HL-60 (cell line): ENCODE measurements around the gene KIAA1549.

ENCODE experiments used
- DNase-seq, 2 experiments: peaks; one replicate each; pipeline ENCODE4 v3.0.0-alpha.2; 2010 to 2020; ENCODE audit warnings: low read depth in 1 of 2, low spot score in 1 of 2
- H3K27ac ChIP-seq: fragments of 250-450 bp; sonication (Bioruptor Pico); replicated peaks from 2 replicates; pipeline ENCODE4 v1.5.1; 2020; ENCODE audit warnings: mild to moderate bottlenecking, moderate library complexity
- H3K27me3 ChIP-seq: fragments of 250-450 bp; sonication (Bioruptor Pico); 2 replicates; pipeline ENCODE4 v1.5.1; 2021; ENCODE audit warnings: mild to moderate bottlenecking, moderate library complexity; ENCODE audit not compliant: insufficient read depth, poor library complexity, severe bottlenecking
- H3K4me3 ChIP-seq: replicated peaks from 2 replicates; pipeline ENCODE4 v1.5.1; 2011; ENCODE audit warnings: mild to moderate bottlenecking, control low read depth, low read length; ENCODE audit not compliant: insufficient read depth
- GABPA ChIP-seq: IDR thresholded peaks from 2 replicates; pipeline ENCODE4 v1.6.1; 2012; ENCODE audit warnings: low read depth
- POLR2AphosphoS5 ChIP-seq: IDR thresholded peaks from 2 replicates; pipeline ENCODE4 v1.6.1; 2012; ENCODE audit warnings: low read depth
- SPI1 ChIP-seq: IDR thresholded peaks from 2 replicates; pipeline ENCODE4 v1.6.1; 2012; ENCODE audit warnings: low read depth, mild to moderate bottlenecking, borderline replicate concordance
- TF ChIP-seq, protein P1 (sequence below): IDR thresholded peaks from 2 replicates; pipeline ENCODE4 v1.6.1; 2012; ENCODE audit warnings: low read depth; ENCODE audit not compliant: insufficient replicate concordance
- TF ChIP-seq, protein P2 (sequence below): IDR thresholded peaks from one replicate; pipeline ENCODE4 v1.5.1; 2011; ENCODE audit warnings: low read length, control low read depth, inconsistent platforms; ENCODE audit not compliant: insufficient read depth

Gene KIAA1549

DNA sequence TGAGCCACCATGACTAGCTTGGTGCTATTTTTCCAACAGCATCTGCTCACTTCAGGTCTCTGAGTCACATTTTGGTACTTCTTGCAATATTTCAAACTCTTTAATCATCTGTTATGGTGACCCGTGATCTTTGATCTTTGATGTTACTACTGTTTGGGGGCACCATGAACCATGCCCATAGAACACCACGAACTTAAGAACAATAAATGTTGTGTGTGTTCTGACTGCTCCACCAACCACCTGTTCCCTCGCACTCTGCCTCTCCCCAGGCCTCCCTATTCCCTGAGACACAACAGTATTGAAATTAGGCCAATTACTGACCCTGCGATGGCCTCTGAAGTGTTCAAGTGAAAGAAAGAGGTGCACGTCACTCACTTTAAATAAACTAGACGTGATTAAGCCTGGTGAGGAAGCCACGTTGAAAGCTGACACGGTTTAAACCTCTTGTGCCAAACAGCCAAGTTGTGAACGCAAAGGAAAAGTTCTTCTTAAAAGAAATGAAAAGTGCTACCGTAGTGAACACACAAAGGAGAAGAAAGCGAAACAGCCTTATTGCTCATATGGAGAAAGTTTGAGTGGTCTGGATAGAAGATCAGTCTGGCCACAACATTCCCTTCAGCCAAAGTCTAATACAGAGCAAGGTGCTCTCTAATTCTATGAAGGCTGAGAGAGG, 156.0 kb downstream of the KIAA1549 start:
- Histone ChIP-seq H3K27ac (no peak overlapping the region), H3K4me3 (no peak overlapping the region), H3K27me3 (no peaks in the 10 kb centered on the region)
- DNase-seq: no peak
- TF ChIP-seq GABPA: no peak
- TF ChIP-seq, protein P1, sequence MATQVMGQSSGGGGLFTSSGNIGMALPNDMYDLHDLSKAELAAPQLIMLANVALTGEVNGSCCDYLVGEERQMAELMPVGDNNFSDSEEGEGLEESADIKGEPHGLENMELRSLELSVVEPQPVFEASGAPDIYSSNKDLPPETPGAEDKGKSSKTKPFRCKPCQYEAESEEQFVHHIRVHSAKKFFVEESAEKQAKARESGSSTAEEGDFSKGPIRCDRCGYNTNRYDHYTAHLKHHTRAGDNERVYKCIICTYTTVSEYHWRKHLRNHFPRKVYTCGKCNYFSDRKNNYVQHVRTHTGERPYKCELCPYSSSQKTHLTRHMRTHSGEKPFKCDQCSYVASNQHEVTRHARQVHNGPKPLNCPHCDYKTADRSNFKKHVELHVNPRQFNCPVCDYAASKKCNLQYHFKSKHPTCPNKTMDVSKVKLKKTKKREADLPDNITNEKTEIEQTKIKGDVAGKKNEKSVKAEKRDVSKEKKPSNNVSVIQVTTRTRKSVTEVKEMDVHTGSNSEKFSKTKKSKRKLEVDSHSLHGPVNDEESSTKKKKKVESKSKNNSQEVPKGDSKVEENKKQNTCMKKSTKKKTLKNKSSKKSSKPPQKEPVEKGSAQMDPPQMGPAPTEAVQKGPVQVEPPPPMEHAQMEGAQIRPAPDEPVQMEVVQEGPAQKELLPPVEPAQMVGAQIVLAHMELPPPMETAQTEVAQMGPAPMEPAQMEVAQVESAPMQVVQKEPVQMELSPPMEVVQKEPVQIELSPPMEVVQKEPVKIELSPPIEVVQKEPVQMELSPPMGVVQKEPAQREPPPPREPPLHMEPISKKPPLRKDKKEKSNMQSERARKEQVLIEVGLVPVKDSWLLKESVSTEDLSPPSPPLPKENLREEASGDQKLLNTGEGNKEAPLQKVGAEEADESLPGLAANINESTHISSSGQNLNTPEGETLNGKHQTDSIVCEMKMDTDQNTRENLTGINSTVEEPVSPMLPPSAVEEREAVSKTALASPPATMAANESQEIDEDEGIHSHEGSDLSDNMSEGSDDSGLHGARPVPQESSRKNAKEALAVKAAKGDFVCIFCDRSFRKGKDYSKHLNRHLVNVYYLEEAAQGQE: no peak
- TF ChIP-seq, protein P2, sequence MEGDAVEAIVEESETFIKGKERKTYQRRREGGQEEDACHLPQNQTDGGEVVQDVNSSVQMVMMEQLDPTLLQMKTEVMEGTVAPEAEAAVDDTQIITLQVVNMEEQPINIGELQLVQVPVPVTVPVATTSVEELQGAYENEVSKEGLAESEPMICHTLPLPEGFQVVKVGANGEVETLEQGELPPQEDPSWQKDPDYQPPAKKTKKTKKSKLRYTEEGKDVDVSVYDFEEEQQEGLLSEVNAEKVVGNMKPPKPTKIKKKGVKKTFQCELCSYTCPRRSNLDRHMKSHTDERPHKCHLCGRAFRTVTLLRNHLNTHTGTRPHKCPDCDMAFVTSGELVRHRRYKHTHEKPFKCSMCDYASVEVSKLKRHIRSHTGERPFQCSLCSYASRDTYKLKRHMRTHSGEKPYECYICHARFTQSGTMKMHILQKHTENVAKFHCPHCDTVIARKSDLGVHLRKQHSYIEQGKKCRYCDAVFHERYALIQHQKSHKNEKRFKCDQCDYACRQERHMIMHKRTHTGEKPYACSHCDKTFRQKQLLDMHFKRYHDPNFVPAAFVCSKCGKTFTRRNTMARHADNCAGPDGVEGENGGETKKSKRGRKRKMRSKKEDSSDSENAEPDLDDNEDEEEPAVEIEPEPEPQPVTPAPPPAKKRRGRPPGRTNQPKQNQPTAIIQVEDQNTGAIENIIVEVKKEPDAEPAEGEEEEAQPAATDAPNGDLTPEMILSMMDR: no peak

DNA sequence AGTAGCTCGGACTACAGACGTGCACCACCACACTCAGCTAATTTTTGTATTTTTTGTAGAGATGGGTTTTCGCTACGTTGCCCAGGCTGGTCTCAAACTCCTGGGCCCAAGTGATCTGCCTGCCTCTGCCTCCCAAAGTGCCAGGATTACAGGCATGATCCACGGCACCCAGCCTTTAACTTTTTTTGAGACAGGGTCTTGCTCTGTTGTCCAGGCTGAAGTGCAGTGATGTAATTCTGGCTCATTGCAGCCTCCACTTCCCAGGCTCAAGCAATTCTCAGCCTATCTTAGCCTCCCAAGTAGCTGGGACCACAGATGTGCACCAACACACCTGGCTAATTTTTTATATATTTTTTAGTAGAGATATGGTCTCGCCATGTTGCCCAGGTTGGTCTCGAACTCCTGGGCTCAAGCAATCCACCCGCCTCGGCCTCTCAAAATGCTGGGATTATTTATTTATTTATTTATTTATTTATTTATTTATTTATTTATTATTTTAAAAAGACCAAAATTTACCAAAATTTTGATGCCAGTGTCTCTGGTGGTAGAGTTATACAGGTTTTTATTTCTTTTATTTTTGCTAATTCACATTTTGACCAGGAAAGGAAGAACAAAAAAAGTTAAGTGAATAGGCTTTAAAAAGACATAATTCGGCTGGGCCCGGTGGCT, 158.2 kb downstream of the KIAA1549 start:
- H3K27ac ChIP-seq: no peak overlapping the region
- no peak for DNase-seq
- no peaks in the 10 kb centered on the region for H3K27me3 ChIP-seq
- no peak overlapping the region for H3K4me3 ChIP-seq
- TF ChIP-seq SPI1 (no peak), POLR2AphosphoS5 (no peak)

DNA sequence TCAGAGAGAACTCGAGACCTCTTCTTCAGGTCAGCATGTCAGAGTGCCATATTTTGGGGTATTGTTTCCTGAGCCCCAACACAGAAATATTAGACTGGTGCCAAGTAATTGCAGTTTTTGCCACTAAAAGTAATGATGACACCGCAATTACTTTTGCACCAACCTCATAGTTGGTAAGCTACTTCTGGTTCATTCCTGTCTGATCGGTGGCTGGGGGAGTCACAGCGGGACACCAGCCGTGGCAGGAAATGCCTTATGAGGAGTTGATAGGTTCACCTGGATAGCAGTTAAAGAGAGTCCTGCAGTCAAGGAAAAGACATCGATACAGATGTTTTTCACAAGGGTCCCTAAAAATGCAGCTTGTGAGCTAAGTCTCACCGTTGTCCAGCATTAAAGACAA, 159.3 kb downstream of the KIAA1549 start:
- DNase-seq: no peak
- Histone ChIP-seq H3K27me3 (no peaks in the 10 kb centered on the region), H3K27ac (no peak overlapping the region), H3K4me3 (no peak overlapping the region)
- no peak for TF ChIP-seq GABPA
- TF ChIP-seq, protein P1: no peak
- TF ChIP-seq, protein P2: no peak
- TF ChIP-seq POLR2AphosphoS5: no peak
- no peak for TF ChIP-seq SPI1

DNA sequence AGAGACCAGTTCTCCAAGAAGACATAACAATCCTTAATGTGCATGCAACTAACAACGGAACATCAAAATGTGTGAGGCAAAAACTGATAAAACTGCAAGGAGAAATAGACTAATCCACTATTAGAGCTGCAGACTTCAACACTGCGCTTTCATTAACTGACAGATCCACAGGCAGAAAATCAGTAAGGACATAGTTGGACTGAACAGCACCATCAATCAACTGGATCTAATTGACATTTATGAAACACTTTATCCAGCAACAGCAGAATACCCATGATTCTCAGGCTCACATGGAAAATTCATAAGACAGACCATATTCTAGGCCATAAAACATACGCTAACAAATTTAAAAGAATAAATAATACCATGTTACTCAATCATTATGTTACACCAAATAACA, 161.6 kb downstream of the KIAA1549 start:
- no peak for TF ChIP-seq GABPA
- TF ChIP-seq, protein P2: no peak
- TF ChIP-seq, protein P1: no peak
- TF ChIP-seq SPI1: no peak
- no peak overlapping the region for H3K4me3 ChIP-seq
- H3K27ac ChIP-seq: no peak overlapping the region
- no peak for DNase-seq
- no peaks in the 10 kb centered on the region for H3K27me3 ChIP-seq
